Activated CD8-positive, alpha-beta memory T cell treated with anti-CD3 and anti-CD28 coated beads, Interleukin-2, amount 50 U/mL, for 24 hours (primary cell): ENCODE measurements around the gene RPS6KL1.

Experiments used
- DNase-seq: peaks from one replicate; pipeline ENCODE4 v3.0.0-alpha.2; 2020; ENCODE audit errors: extremely low read depth

Gene RPS6KL1

DNA sequence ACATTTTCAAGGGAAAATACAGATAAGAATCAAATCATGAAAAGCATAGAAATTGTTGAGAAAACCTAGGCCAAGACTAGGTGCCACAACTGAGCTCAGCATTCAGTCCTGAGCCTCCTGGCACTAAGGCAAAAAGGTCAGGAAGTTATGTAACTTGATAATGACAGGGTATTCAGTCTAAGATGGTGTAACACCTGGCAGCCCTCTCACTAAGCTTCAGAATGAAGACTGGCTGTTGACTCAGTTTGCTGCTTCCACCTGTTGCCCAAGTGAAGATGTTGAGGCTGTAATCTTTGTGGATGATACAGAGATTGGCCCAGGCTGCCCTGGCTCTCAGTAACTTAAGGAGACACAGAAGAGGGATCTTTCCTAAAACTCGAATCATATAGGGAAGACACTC lies 66.7 kb downstream of the RPS6KL1 start:
- no peak for DNase-seq

DNA sequence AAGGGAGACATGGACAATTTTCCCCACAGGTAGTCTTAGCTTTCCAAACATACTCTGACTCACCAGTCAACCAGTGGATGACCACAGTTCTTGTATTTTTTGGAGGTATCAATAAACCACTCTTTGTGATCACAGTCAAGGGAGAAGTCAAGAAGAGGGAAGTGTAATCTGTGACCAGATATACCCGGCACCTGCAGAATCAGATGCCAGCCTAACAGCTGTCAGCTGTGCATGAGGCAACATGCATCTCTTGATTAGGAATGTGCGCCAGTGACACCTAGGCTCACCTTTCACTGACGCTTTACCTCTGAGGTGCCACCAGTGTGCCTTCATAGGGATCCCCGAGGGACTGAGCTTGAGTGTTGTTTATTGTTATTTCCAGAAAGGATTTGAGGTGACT lies 67.1 kb downstream of the RPS6KL1 start:
- no peak for DNase-seq

- no peak for DNase-seq
Measured at GRCh38 chr14:74855021-74855420, 68.0 kb downstream of the RPS6KL1 start.
